Liver (tissue), 3 donors: ENCODE measurements around the gene CELSR1.

ENCODE experiments used
- FOXA2 ChIP-seq: IDR thresholded peaks from 2 replicates; pipeline ENCODE4 v1.6.1; 2016; ENCODE audit warnings: antibody characterized with exemption
- GABPA ChIP-seq, 2 donors: IDR thresholded peaks in 1 of 2; conservative IDR thresholded peaks in 1 of 2; 2 replicates each; pipeline ENCODE4 v1.6.1; 2016; ENCODE audit warnings: antibody characterized with exemption in 2 of 2, mild to moderate bottlenecking in 1 of 2, moderate library complexity in 1 of 2
- JUND ChIP-seq, 2 donors: IDR thresholded peaks; 2 replicates each; pipeline ENCODE4 v1.6.1; 2016; ENCODE audit warnings: antibody characterized with exemption in 2 of 2
- RAD21 ChIP-seq, 2 donors: IDR thresholded peaks; 2 replicates each; pipeline ENCODE4 v1.6.1; 2016; ENCODE audit warnings: antibody characterized with exemption in 2 of 2, mild to moderate bottlenecking in 2 of 2
- SP1 ChIP-seq: IDR thresholded peaks from 2 replicates; pipeline ENCODE4 v1.6.1; 2018; ENCODE audit warnings: antibody characterized with exemption, mild to moderate bottlenecking
- YY1 ChIP-seq: IDR thresholded peaks from 2 replicates; pipeline ENCODE4 v1.6.1; 2016; ENCODE audit warnings: antibody characterized with exemption, mild to moderate bottlenecking
- TF ChIP-seq, protein P1 (sequence below): fragments of 150-350 bp; IDR thresholded peaks from 2 replicates; pipeline ENCODE4 v1.5.1; 2017; ENCODE audit warnings: improper control_type of control experiment, low read depth, low read length; ENCODE audit not compliant: missing input control
- TF ChIP-seq, protein P2 (sequence below): IDR thresholded peaks from 2 replicates; pipeline ENCODE4 v1.6.1; 2016; ENCODE audit warnings: antibody characterized with exemption
- donor health status: healthy.
- donor health status: healthy.

DNA sequence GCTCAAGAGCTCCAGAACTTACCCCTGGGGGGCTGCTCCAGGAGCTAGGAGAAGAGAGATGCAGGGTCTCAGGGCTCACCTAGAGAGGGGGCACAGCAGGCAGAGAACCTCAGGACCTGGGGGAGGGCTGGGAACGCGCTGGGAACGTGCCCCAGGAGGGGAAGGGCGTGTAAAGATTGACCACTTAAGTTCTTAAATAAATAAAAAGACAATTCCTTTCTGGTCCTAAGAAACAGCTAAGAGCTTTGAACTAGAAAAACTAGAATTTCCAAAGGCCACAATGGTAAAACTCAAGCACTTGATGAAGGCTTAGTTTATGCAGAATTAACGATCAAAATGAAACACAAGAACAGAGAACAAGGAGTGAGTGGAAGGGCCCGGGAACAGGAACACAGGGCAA, 89.1 kb downstream of the CELSR1 start:
- TF ChIP-seq RAD21 (IDR thresholded peaks at IDR 0.05) (no peak), GABPA (IDR thresholded peaks at IDR 0.05 in 1 of 2, conservative IDR thresholded peaks at IDR 0.05 in 1 of 2) (no peak), FOXA2 (no peak), JUND (IDR thresholded peaks at IDR 0.05) (no peak), SP1 (no peak), YY1 (no peak)
- TF ChIP-seq, protein P1, sequence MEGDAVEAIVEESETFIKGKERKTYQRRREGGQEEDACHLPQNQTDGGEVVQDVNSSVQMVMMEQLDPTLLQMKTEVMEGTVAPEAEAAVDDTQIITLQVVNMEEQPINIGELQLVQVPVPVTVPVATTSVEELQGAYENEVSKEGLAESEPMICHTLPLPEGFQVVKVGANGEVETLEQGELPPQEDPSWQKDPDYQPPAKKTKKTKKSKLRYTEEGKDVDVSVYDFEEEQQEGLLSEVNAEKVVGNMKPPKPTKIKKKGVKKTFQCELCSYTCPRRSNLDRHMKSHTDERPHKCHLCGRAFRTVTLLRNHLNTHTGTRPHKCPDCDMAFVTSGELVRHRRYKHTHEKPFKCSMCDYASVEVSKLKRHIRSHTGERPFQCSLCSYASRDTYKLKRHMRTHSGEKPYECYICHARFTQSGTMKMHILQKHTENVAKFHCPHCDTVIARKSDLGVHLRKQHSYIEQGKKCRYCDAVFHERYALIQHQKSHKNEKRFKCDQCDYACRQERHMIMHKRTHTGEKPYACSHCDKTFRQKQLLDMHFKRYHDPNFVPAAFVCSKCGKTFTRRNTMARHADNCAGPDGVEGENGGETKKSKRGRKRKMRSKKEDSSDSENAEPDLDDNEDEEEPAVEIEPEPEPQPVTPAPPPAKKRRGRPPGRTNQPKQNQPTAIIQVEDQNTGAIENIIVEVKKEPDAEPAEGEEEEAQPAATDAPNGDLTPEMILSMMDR, result no peak
- TF ChIP-seq, protein P2, sequence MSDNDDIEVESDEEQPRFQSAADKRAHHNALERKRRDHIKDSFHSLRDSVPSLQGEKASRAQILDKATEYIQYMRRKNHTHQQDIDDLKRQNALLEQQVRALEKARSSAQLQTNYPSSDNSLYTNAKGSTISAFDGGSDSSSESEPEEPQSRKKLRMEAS, result no peak
